ENCODE results near the gene ADGRD1. TPM values are rescaled to one million over a fixed set of nuclear protein-coding genes. Genes with fewer than 3 reads are reported as not detected.

ADGRD1 gene
- total RNA-seq, 1 experiment from 2014 or later: 0.77 TPM

DNA sequence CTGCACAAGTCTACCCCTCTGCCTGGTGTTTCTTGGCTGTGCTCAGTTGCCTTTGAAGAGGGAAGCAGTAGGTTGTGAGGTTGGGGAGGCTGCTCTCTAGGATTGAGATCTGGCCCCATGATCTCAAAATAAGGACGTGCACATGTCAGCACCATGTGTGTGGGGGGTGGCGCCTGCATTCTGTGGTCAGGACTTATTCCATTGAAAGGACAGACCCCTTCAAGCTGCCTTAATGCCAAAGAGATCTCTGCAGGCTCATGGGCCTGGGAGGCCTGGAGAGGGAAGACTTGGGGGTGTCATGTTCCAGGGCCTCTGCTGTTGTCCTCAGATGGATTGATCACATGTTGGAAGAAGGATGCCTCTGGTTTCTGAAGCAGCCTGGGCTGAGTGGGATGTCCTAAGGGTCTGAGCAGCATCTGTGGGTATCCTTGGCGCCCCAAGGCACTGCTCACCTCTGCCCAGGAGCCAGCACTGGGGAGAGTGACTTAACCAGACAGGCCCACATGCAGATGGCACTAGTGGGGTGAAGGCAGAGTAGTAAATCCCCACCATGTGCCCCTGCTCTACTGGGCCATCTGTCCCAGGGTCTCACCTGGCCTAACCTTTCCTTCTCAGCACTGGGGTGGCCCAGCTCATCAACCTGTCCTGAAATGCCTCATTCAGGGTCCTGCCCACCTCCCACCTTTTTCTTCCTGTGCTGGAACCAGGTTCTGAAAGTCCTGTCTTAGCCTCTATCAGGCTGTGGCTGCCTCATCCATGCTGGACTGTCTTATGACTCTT is 118.9 kb downstream of the ADGRD1 start:
- POLR2A ChIA-PET: no interaction called here
- Mint-ChIP-seq H3K9me3 (peaks cover 24% of the 10 kb centered on the region), H3K27me3 (ENCODE audit: low read depth) (peaks cover 2% of the 10 kb centered on the region; the same call in 1 of the 2 replicates), H3K36me3 (no peaks in the 10 kb centered on the region; the same call in 1 of the 2 replicates), H3K27ac (no peak overlapping the region), H3K4me1 (peaks cover 6% of the 10 kb centered on the region; the same call in 1 of the 2 replicates), H3K4me3 (no peak overlapping the region)
- no peak for TF ChIP-seq ZNF416 (CRISPR knock-in tag; IDR thresholded peaks at IDR 0.05)
- TF ChIP-seq CREM (CRISPR knock-in tag; IDR thresholded peaks at IDR 0.05): no peak
- no peak for TF ChIP-seq NFYB (CRISPR knock-in tag; conservative IDR thresholded peaks at IDR 0.05; ENCODE audit: low read depth)
- ATAC-seq (no peak), DNase-seq (ENCODE audit: low spot score) (no peak)
- CTCF ChIA-PET: no interaction called here

DNA sequence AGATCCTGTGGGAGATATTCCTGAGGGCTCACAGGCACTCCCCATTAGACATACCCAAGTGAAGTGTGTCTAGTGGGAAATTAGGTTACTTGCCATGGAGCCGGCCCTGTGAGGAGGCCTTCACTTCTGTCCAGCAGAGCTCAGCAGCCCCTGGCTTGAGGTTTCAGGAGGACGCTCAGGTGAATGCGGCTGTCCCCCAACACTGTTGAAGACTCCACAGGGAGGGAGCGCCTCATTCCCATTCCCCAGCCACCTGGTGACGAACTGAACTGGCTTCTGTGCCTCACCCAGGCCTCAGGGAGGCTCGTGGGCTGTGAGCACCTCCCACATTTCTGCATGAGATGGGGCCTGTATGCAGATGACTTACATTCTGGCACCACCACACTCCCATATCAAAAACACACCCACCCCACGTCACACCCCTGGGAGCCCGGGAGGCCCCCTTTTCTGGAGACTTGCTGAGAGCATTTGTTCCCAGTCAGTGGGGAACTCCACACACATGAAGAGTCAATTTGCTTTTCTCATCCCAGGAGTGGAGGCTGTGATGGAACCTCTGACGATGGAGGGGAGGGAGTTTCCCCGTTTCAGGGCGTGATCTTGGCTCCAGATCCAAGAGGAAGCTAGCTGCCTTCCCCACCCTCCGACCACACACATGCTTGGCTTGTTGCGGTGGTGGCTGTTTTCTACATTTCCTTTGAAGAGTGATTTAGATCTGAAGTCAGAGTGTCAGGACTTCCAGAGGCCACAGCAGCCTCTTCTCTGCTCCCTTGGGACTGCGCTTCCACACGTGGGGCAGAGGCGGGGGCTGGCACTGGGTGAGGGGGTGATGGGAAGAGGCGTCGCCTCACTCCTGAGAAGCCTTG is 120.7 kb downstream of the ADGRD1 start:
- CTCF ChIA-PET: no interaction called here
- TF ChIP-seq, protein P1, sequence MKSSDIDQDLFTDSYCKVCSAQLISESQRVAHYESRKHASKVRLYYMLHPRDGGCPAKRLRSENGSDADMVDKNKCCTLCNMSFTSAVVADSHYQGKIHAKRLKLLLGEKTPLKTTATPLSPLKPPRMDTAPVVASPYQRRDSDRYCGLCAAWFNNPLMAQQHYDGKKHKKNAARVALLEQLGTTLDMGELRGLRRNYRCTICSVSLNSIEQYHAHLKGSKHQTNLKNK (CRISPR knock-in tag; IDR thresholded peaks at IDR 0.05): no peak
- TF ChIP-seq SMAD3 (CRISPR knock-in tag; IDR thresholded peaks at IDR 0.05; ENCODE audit: borderline replicate concordance) (no peak), TEAD4 (CRISPR knock-in tag; IDR thresholded peaks at IDR 0.05) (no peak), ETV6 (CRISPR knock-in tag; IDR thresholded peaks at IDR 0.05) (no peak), GABPB1 (CRISPR knock-in tag; IDR thresholded peaks at IDR 0.05) (no peak), RORB (CRISPR knock-in tag; IDR thresholded peaks at IDR 0.05) (no peak), ZNF121 (CRISPR knock-in tag; IDR thresholded peaks at IDR 0.05) (no peak), JUN (CRISPR knock-in tag; IDR thresholded peaks at IDR 0.05) (no peak)
- TF ChIP-seq, protein P2, sequence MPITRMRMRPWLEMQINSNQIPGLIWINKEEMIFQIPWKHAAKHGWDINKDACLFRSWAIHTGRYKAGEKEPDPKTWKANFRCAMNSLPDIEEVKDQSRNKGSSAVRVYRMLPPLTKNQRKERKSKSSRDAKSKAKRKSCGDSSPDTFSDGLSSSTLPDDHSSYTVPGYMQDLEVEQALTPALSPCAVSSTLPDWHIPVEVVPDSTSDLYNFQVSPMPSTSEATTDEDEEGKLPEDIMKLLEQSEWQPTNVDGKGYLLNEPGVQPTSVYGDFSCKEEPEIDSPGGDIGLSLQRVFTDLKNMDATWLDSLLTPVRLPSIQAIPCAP (CRISPR knock-in tag; IDR thresholded peaks at IDR 0.05): no peak
- TF ChIP-seq, protein P3, sequence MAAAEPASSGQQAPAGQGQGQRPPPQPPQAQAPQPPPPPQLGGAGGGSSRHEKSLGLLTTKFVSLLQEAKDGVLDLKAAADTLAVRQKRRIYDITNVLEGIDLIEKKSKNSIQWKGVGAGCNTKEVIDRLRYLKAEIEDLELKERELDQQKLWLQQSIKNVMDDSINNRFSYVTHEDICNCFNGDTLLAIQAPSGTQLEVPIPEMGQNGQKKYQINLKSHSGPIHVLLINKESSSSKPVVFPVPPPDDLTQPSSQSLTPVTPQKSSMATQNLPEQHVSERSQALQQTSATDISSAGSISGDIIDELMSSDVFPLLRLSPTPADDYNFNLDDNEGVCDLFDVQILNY (CRISPR knock-in tag; IDR thresholded peaks at IDR 0.05): no peak
- TF ChIP-seq, protein P4, sequence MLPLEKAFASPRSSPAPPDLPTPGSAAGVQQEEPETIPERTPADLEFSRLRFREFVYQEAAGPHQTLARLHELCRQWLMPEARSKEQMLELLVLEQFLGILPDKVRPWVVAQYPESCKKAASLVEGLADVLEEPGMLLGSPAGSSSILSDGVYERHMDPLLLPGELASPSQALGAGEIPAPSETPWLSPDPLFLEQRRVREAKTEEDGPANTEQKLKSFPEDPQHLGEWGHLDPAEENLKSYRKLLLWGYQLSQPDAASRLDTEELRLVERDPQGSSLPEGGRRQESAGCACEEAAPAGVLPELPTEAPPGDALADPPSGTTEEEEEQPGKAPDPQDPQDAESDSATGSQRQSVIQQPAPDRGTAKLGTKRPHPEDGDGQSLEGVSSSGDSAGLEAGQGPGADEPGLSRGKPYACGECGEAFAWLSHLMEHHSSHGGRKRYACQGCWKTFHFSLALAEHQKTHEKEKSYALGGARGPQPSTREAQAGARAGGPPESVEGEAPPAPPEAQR (CRISPR knock-in tag; IDR thresholded peaks at IDR 0.05): no peak
- TF ChIP-seq, protein P5, sequence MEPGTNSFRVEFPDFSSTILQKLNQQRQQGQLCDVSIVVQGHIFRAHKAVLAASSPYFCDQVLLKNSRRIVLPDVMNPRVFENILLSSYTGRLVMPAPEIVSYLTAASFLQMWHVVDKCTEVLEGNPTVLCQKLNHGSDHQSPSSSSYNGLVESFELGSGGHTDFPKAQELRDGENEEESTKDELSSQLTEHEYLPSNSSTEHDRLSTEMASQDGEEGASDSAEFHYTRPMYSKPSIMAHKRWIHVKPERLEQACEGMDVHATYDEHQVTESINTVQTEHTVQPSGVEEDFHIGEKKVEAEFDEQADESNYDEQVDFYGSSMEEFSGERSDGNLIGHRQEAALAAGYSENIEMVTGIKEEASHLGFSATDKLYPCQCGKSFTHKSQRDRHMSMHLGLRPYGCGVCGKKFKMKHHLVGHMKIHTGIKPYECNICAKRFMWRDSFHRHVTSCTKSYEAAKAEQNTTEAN (CRISPR knock-in tag; IDR thresholded peaks at IDR 0.05): no peak
- TF ChIP-seq, protein P6, sequence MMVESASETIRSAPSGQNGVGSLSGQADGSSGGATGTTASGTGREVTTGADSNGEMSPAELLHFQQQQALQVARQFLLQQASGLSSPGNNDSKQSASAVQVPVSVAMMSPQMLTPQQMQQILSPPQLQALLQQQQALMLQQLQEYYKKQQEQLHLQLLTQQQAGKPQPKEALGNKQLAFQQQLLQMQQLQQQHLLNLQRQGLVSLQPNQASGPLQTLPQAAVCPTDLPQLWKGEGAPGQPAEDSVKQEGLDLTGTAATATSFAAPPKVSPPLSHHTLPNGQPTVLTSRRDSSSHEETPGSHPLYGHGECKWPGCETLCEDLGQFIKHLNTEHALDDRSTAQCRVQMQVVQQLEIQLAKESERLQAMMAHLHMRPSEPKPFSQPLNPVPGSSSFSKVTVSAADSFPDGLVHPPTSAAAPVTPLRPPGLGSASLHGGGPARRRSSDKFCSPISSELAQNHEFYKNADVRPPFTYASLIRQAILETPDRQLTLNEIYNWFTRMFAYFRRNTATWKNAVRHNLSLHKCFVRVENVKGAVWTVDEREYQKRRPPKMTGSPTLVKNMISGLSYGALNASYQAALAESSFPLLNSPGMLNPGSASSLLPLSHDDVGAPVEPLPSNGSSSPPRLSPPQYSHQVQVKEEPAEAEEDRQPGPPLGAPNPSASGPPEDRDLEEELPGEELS (CRISPR knock-in tag; IDR thresholded peaks at IDR 0.05): no peak
- H3K27me3 Mint-ChIP-seq (ENCODE audit: low read depth): peaks cover 2% of the 10 kb centered on the region; the same call in 1 of the 2 replicates
- H3K4me1 Mint-ChIP-seq: 0 out of 2 replicates have a peak, but pooled peaks cover under 1% of the 10 kb centered on the region
- ATAC-seq (no peak), DNase-seq (ENCODE audit: low spot score) (no peak)
- POLR2A ChIA-PET: no interaction called here
- no peak overlapping the region for H3K4me3 Mint-ChIP-seq
- no peaks in the 10 kb centered on the region; the same call in 1 of the 2 replicates for H3K36me3 Mint-ChIP-seq
- H3K9me3 Mint-ChIP-seq: peaks cover 30% of the 10 kb centered on the region
- no peak overlapping the region for H3K27ac Mint-ChIP-seq

Data from WTC11 (cell line).